Bronchial epithelial cell (primary cell): ENCODE data around the gene PTPN1. TPM values are rescaled to one million over a fixed set of nuclear protein-coding genes. Genes with fewer than 3 reads are reported as not detected.
A peak's percentile ranks its signal among the peaks of the same experiment; 100 is the strongest.

Experiments used
- DNase-seq: peaks from one replicate; pipeline ENCODE4 v3.0.0-alpha.2; 2010; ENCODE audit warnings: low read depth
- FAIRE-seq: peaks from 2 replicates; lab custom pipeline; 2011; peaks lifted over from hg19 to GRCh38; lab: Jason Lieb, UNC
- H3K27me3 ChIP-seq: 2 replicates; pipeline ENCODE4 v1.5.1; 2011; ENCODE audit warnings: low read length; ENCODE audit not compliant: control insufficient read depth, insufficient read depth
- H3K36me3 ChIP-seq: 2 replicates; pipeline ENCODE4 v1.5.1; 2011; ENCODE audit warnings: low read length; ENCODE audit not compliant: control insufficient read depth, insufficient read depth
- H3K4me3 ChIP-seq: 2 replicates; pipeline ENCODE4 v1.5.1; 2011; ENCODE audit warnings: mild to moderate bottlenecking, low read depth, low read length, control low read depth
- total RNA-seq: library from RNA; depleted of rRNA; stranded (reverse); fragments of >200 nt; gene quantifications from 2 replicates; pipeline ENCODE4 v1.2.1, GENCODE V29; 2014
- TF ChIP-seq, protein P1 (sequence below): IDR thresholded peaks from 2 replicates; pipeline ENCODE4 v1.5.1; 2011; ENCODE audit warnings: mild to moderate bottlenecking, moderate library complexity, low read length, control low read depth, inconsistent platforms; ENCODE audit not compliant: insufficient read depth, severe bottlenecking

PTPN1 gene
- total RNA-seq, 1 donor from 2014 or later: 18.4 TPM

DNA sequence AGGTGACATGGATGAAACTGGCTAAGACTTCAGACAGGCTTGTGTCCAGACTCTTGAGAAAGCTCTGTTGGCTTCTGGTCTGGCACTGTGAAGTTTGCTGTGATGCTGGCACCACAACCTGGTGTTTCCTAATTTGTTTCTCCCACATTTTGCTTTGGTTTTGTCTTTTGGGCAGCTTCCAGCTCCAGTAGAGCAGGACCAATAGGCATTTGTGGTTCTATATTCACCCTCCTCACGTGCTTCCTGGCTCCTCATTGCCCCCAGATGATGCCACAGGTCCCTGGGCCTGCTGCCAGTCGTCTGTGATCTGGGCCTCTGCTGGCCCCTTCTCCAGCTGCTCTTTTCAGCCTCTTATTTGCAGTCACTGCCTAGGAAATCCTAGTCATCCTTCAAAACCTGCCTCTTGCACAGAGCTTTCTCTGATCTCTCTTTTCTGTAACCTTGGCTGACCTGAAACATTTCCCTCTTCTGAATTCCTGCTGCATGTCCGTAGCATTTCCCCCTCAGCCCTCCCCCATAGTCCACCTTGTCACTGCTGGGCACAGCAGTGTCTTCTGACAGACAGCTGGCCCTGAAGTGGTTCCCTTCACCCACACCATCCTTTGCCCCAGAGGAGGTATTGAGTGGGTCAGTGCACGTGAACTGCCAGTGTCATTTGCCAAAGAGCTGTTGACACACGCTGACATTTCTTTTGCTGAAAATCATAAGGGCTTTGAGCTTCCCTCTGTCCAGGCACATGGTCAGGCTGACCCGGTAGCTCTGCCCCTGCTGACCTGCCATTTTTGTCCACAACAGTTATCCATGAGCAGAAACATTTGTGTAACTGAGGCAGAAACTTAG is 63.0 kb downstream of the PTPN1 start:
- no peaks in the 10 kb centered on the region for H3K27me3 ChIP-seq
- TF ChIP-seq, protein P1, sequence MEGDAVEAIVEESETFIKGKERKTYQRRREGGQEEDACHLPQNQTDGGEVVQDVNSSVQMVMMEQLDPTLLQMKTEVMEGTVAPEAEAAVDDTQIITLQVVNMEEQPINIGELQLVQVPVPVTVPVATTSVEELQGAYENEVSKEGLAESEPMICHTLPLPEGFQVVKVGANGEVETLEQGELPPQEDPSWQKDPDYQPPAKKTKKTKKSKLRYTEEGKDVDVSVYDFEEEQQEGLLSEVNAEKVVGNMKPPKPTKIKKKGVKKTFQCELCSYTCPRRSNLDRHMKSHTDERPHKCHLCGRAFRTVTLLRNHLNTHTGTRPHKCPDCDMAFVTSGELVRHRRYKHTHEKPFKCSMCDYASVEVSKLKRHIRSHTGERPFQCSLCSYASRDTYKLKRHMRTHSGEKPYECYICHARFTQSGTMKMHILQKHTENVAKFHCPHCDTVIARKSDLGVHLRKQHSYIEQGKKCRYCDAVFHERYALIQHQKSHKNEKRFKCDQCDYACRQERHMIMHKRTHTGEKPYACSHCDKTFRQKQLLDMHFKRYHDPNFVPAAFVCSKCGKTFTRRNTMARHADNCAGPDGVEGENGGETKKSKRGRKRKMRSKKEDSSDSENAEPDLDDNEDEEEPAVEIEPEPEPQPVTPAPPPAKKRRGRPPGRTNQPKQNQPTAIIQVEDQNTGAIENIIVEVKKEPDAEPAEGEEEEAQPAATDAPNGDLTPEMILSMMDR: no peak
- peaks cover 40% of the 10 kb centered on the region for H3K36me3 ChIP-seq
- H3K4me3 ChIP-seq: no peak overlapping the region
- DNase-seq (no peak), FAIRE-seq (no peak)

DNA sequence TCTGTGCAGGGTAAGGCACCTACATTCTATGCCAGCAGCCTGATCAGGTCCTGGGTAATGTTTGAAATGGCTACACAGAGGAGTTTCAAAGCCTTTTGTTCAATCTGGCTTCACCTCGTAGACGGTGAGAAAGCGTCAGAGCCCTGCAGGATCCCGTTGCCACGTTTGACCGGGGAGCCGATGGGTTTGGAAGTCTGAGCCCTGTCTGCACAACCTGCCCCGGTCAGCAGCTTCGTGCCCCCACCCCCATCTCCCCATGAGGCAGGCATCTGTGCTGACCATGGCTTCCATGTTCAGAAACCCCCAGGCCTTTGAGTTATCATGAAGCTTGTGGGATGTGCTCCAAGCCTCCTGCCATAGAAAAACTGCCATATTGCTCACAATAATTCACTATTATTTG is 63.9 kb downstream of the PTPN1 start:
- FAIRE-seq (no peak), DNase-seq (no peak)
- no peak overlapping the region for H3K4me3 ChIP-seq
- TF ChIP-seq, protein P1: no peak
- H3K27me3 ChIP-seq: no peaks in the 10 kb centered on the region
- peaks cover 38% of the 10 kb centered on the region for H3K36me3 ChIP-seq

DNA sequence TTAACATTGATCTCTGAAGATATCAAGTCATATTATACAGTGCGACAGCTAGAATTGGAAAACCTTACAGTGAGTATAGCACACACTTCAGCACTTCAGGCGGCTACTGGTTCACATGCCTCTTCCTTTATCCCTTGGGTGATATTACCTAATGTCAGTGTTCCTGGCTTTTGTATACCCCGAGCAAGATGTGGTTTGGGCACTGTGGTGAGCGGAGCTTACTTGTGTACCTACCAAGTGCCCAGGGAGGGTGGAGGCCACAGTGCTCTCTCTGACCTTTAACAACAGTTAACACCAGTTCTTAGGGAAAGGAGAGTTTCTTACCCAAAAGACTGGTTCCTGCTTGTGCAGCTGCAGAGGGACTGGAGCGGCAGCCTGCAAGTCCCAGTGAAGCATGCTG is 64.4 kb downstream of the PTPN1 start:
- TF ChIP-seq, protein P1: no peak
- DNase-seq (no peak), FAIRE-seq (no peak)
- peaks cover 40% of the 10 kb centered on the region for H3K36me3 ChIP-seq
- H3K27me3 ChIP-seq: no peaks in the 10 kb centered on the region
- no peak overlapping the region for H3K4me3 ChIP-seq

DNA sequence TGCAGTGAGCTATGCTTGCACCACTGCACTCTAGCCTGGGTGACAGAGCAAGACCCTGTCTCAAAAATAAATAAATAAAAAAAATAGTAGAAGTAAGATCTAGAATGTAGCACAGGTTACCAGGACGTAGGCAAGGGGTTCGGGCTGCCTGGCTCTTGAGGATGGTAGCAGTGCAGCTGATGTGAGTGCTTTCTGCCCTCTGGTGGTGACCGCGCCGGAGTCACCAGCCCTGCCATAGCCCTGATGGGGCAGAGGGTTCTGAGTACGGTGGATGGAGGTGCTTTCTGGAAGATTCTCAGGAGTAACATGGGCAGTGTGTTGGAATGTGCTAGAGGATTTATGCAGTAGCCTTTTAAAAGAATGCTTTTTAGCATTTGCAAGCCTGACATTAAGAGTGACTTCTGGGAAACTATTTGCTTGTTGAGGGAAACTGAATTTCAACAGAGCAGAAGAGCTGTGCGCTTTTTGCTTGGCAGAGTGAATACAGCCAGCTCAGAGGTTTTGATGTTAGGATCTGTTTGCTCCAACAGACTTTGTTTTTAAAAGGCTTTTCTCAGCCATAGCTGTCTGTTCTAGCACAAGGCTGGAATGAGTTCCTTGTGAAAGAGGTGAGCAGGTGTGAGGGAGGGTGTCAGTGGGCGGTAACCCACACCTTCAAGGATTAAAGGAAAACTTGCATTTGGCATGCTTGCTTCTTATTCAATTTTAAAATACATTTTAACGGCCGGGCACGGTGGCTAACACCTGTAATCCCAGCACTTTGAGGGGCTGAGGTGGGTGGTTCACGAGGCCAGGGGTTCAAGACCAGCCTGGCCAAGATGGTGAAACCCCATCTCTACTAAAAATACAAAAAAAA is 65.9 kb downstream of the PTPN1 start:
- FAIRE-seq: no peak
- peak; percentile 36 for DNase-seq
- H3K4me3 ChIP-seq: no peak overlapping the region
- H3K27me3 ChIP-seq: no peaks in the 10 kb centered on the region
- peaks cover 44% of the 10 kb centered on the region for H3K36me3 ChIP-seq
- TF ChIP-seq, protein P1: peak; percentile 80

DNA sequence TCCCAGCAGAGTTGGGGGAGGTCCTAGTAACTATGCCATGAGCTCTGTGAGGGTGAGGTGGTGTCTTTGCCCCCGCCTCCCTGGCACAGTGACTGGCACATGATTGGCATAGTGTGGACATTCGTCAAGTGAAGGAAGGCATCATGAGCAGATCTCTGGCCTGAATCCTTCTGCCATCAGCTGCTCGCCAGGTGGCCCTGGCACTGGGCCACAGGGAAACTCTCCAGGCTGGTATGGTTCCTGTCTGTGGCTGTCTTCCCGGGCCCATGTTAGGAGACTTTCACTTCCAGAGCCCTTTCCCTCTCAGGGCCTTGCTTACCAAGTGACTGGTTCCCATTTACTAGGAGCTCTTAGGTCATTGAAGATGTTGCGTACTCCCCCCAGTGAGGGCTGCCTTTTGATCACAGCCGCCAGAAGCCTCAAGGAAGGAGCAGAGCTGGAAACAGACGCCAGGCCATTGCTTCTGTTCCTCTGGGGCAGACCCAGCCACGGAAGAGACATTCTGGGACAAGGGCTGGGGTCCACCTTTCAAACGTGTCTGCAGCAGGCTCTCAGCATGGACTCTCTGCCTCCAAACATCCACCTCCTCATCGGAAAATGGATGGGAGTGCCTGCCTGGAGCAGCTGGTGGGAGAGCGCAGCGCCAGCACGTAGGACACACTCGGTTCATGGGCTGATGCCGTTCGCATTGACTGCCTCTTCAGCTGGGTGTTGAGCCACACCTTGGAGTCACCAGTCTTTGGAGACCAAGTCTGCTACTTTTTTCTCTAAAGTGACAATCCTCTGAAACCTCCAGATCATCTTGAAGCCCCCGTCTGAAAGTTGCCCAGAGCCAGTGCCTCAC is 67.2 kb downstream of the PTPN1 start:
- TF ChIP-seq, protein P1: no peak
- DNase-seq: no peak
- Histone ChIP-seq H3K36me3 (peaks cover 49% of the 10 kb centered on the region), H3K27me3 (no peaks in the 10 kb centered on the region), H3K4me3 (no peak overlapping the region)
- no peak for FAIRE-seq
